SHP77 (cell line): ENCODE results near the gene JSRP1.

Source experiments
- DNase-seq, 2 experiments: peaks; one replicate each; lab custom pipeline; 2025; lab: John Stamatoyannopoulos, UW

JSRP1 gene

GRCh38 chr19:2255982-2256685 lies at the start of gene JSRP1:
TSS of gene JSRP1 (minus strand) at chr19:2256417. CDS start at chr19:2255314, 1,103 bp downstream.
- no peak for DNase-seq

GRCh38 chr19:2305452-2306280 lies 49.4 kb upstream of the JSRP1 start:
- no peak for DNase-seq

GRCh38 chr19:2303211-2303798 lies 47.1 kb upstream of the JSRP1 start:
- no peak for DNase-seq

GRCh38 chr19:2302319-2303210 lies 46.3 kb upstream of the JSRP1 start:
- no peak for DNase-seq

GRCh38 chr19:2300533-2300932 lies 44.3 kb upstream of the JSRP1 start:
- no peak for DNase-seq

- DNase-seq: no peak
Measured at GRCh38 chr19:2296141-2296540, 39.9 kb upstream of the JSRP1 start.

GRCh38 chr19:2294687-2295335 lies 38.6 kb upstream of the JSRP1 start:
- DNase-seq: no peak

GRCh38 chr19:2291185-2291751 lies 35.1 kb upstream of the JSRP1 start:
- DNase-seq: no peak

GRCh38 chr19:2290441-2291184 lies 34.4 kb upstream of the JSRP1 start:
- no peak for DNase-seq

- DNase-seq: no peak
Measured at GRCh38 chr19:2289714-2290435, 33.7 kb upstream of the JSRP1 start.

GRCh38 chr19:2288818-2289713 lies 32.8 kb upstream of the JSRP1 start:
- DNase-seq: no peak

GRCh38 chr19:2288338-2288817 lies 32.2 kb upstream of the JSRP1 start:
- DNase-seq: no peak

GRCh38 chr19:2287585-2288337 lies 31.5 kb upstream of the JSRP1 start:
- DNase-seq: no peak

GRCh38 chr19:2286402-2287140 lies 30.4 kb upstream of the JSRP1 start:
- no peak for DNase-seq

GRCh38 chr19:2283835-2284507 lies 27.8 kb upstream of the JSRP1 start:
- DNase-seq: no peak

- DNase-seq: no peak
Measured at GRCh38 chr19:2282862-2283237, 26.6 kb upstream of the JSRP1 start.
